GM19452 (cell line): ENCODE results near the gene CD58.
"Not testable (repeated sequence)": the region's sequence is repeated elsewhere in the genome, so short reads cannot be mapped to it uniquely, and the experiment has no call there.

Experiments used
- ATAC-seq: cut with Tn5 transposase; IDR thresholded peaks from one replicate; pipeline ENCODE4 v1.9.1; 2021; ENCODE audit not compliant: unreplicated experiment

Gene CD58

DNA sequence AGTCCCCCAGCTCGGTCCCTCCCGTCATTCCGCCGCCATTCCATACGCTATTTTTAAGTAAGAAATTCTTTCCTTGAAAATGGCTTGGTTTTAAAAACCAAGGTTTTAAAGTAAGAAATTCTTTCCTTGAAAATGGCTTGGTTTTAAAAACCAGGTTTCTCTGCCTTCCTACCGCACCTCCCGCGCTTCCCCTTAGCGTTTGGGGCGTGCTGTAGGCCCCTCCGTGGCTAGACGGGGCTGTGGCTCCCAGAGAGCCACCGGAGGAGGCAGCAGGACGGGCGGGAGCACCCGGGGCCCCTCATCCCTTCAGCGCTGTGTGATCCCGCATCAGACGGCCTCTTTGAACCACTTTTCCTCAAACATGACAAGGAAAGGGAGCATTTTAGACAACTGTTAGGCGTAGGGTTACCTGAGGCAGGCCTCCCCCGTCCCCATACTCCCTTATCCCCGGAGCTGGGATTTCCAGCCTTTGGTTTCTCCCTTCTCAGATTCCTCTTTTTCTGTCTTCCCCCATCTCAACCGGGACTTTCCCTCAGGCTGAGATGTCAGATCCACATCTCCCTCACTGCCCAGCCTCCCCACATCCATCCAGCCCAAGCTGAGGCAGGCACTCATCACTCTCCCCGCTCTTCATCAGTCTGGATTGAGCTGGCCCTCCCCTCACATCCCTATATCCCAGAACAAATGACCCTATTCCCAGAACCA lies 541 bp upstream of the CD58 start:
- ATAC-seq = no peak

DNA sequence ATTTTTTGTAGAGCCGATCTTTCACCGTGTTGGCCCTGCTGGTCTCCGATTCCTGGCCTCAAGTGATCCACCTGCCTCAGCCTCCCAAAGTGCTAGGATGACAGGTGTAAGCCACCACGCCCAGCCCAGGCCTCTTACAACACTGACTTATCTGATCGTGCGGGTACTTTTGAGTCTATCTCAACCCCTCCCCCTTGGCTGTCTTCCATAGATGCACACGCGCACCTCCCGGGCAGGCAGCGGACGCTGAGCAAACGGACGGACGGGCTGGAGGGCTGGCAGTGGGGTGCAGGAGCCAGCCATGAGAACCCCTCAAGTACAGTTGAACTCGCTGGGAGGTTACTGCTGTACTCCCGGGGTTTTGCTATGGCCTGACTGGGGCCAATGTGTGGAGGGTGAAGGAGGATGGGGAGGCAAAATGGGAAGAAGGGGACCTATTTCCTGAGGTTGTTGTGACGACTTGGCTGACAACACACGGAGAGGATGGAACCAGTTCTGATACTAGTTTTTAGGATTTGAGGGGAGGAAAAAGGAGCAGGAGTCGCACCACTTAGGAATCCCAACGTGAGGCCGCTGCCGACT lies 959 bp downstream of the CD58 start:
- ATAC-seq = no peak

DNA sequence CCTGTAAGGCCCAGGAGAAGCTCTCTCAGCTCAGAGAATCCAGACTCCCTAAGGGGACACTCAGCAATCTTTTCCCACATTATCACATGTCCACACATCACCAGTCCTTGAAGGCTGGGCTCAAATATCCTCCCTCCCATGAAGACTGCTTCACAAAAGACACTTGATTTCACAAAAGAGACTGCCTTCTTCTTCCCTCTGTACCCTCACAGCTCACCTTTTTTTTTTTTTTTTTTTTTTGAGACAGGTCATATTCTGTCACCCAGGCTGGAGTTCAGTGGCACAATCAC lies 1.5 kb downstream of the CD58 start:
- no peak for ATAC-seq

DNA sequence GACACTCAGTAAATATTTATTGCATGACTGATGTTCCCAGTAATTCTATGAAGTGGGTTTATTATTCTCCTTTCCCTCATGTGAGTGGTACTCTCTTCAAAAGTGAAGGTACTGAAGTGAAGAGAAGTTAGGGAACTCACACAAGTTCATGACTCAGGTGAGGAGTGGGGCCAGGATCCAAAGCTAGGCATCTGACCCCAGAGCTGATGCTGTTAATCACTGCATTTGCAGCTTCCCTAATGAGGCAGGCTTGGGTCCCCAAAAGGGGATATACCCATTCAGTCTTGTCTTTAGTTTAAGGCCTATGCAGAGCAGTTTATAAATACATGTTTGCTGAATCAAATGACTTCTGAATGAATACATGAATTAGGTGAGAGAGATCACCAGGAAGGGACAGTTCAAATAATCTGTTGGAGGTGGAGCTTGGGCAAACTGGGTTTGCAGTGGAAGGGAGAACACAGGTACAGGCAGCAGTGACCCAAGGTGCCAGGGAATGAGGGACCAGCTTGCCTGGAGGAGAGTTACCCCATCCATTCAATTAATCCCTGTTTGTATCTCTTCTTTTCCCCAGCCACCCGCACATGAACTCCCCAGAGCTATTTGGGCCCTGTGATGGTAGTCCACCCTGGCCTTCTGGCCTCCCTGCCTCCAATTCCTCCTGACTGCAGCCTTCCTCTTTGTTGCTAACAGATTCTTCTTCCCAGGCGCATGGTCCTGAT lies 2.0 kb downstream of the CD58 start:
- ATAC-seq = no peak

DNA sequence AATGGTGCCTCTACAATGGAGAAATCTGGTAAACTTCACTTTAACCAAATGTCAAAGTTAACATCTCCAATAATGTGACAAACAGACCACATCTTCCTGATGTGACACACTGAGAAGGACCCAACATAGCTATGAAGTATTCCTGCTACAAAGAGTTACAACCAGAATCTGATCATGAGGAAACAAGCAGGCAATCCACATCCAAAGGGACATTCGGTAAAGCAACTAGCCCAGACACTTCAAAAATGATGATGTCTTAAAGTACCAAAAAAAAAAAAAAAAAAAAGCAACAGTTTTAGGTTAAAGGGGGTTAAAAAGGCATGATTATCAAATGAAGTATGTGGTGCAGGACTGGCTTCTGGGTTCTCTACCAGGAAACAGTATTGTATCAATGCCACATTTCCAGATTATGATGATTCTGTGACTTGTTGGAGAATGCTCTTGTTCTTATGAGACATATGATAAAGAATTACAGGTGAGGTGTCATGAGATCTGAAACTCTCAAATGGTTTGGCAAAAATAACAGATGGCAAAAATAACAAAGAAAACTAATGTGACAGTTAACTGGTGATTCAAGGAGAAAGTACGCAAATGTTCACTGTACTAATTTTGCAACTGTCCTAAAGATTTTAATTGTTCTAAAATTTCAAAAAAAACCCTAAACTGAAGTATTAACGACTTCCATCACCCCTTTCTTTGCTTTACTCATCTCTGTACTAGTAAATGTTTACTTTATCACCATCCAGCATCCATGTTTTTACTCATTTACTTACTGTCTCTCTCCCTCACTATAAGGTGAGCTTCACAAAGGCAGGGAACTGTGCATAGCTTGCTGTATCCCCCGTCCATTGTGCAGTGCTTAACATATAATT lies 2.8 kb downstream of the CD58 start:
- no peak for ATAC-seq

DNA sequence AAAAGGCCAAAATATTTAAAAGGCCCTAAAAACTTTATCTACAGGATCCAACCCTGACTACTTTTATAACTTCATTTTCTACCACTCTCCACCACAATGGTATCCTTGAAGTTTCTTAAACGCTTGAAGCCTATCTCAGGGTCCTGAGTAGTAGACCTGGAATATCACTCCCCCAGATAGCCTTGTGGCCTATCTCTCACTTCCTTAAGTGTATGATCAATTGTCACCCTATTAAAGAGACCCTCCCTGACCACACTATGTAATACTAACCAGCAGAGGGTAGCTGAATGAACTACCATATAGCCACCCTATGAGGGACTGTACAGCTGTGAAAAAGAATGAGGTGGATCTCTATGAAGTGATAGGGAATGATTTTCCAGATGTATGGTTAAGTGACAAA lies 5.6 kb downstream of the CD58 start:
- no peak for ATAC-seq

DNA sequence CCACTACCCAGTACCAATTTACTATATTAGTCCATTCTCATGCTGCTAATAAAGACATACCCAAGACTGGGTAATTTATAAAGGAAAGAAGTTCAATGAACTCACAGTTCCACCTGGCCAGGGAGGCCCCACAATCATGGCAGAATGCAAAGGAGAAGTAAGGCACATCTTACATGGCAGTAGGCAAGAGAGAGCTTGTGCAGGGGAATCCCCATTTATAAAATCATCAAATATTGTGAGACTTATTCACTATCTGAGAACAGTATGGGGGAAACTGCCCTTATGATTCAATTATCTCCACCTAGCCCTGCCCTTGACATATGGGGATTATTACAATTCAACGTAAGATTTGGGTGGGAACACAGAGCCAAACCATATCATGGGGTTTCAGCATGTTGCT lies 6.4 kb downstream of the CD58 start:
- ATAC-seq = no peak

DNA sequence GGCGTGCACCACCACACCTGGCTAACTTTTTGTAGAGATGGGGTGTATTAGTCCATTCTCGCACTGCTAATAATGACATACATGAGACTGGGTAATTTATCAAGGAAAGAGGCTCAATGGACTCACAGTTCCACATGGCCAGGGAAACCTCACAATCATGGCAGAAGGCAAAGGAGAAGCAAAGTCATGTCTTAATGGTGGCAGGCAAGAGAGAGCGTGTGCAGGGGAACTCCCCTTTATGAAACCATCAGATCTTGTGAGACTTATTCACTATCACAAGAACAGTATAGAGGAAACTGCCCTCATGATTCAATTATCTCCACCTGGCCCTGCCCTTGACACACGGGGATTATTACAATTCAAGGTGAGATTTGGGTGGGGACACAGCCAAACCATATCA lies 8.4 kb downstream of the CD58 start:
- ATAC-seq = not testable (repeated sequence)

DNA sequence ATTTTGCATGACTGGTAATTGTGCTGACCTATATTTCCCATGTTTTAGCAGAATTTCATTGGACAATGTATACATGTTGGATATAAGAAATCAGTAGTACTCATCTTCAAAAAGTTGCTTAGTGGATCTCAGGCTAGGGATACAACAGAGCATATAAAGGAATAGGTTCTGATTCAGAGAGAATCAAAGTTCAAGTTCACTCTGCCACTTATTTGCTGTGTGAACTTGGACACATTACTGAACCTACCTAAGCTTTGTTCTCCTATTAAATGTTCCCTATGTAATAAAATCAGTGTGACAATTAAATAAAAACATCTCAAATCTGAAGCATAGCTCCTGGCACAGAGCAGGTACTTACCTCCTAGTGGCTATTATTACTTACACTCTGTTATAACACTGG lies 9.3 kb downstream of the CD58 start:
- ATAC-seq = no peak

DNA sequence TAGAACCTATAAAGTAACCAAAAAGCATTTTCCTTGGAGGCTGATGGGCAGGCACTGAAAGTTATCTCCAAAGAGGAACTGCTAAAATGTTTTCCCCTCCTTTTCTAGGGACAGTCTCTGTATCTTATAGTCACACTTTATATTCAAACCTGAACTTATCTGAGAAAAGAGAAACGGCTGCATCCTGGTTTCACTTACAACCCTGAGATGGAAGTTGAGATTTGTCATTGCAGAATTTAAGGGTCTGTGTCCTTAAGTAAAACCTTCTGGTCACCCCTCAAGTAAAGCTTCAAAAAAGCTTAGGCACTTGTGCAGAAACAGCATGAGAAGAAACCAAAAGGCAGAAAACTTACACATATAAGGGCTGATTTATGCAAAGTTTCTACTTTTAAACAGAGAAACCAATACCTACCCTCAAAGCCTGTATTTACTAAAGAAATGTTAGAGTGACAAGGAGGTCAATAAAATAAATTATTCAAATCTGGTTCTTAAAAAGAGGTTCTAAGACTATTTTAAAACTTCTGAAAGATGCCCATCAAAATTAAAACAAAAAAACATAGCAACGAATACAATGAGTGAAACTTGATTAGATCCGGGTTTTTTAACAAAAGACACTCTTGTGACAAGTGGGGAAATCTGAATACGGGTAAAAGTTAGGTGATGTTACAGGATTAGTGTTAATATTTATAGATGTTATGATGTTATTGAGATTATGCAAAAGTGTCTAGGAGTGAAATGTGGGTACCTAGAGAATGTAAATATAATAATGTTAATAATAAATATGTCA lies 9.9 kb downstream of the CD58 start:
- no peak for ATAC-seq

DNA sequence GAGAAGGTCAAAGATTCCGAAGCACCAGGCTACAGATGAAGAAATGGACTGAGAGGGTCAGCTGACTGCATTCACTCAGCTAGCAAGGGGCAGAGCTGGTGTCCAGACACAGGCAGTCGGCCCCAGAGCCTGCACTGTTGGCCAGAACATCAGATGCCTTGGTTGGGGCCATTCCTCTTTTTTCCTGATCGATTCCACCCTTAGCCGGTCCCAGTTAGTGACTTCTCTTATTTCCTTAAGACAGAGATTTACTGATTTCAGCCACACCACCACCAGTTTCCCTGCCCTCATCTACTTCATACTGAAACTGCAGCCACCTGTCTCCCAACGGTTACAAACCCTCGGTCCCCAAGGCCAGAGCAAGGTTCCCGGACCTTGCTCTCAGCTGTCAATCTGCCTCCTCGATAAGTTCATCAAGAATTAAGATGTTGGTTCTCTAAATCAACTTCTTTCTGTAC lies 11.5 kb downstream of the CD58 start:
- ATAC-seq = peak; percentile 41

DNA sequence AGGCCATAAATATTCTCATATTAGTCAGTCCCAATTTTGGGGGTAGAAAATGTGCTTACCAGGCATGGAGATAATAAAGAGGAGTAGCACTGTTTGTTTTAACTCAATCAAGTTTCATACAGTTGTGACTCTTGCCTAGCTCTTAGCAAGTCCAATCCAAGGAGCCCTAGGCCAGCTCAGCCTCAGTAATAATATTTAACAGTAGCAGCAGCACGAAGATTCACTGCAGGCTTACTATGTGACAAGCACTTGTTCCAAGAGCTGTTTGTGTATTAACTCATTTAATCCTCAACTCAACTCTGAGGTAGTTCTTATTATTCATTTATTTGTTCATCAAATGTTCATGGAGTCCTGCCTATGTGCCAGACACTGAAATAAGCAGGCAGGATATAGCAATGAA lies 12.3 kb downstream of the CD58 start:
- ATAC-seq = no peak

DNA sequence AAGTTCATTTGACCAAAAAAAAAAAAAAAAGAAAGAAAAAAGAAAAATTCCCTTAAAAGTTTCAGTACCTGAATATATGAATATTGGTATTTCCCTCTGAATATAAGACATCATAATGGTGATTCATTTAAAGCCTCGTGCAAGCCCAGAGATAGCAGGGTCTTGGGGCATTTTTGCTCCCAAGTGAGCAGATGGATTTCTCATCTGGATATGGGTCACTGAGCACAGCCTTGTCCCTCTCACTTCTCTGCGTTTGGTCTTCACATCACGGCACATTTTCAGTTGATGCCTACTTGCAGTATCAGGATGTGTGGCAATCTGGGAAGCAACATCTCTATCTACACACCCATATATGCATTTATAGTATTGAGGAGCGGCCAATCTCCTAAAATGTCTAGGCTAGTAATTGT lies 12.7 kb downstream of the CD58 start:
- ATAC-seq = no peak

DNA sequence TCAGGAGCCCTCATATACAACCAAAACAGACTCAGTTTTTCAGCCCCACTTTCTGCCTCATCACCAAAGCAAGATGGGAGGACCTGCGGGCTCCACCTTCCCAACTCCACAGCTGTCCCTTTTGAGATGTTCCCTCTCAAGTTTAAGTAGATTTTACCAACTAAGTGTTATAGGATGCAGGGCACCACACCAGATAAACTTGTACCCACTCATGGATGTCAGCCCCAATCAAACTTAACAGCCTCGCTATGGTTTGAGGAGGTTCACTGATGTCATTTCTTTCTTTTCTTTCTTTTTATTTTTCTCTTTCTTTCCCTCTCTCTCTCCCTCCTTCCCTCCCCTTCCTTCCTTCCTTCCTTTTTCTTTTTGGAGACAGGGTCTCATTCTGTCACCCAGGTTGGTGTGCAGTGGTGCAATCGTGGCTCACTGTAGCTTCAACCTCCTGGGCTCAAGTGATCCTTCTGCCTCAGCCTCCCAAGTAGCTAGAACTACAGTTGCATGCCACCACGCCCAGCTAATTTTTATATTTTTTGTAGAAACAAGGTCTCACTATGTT lies 13.4 kb downstream of the CD58 start:
- ATAC-seq = no peak

DNA sequence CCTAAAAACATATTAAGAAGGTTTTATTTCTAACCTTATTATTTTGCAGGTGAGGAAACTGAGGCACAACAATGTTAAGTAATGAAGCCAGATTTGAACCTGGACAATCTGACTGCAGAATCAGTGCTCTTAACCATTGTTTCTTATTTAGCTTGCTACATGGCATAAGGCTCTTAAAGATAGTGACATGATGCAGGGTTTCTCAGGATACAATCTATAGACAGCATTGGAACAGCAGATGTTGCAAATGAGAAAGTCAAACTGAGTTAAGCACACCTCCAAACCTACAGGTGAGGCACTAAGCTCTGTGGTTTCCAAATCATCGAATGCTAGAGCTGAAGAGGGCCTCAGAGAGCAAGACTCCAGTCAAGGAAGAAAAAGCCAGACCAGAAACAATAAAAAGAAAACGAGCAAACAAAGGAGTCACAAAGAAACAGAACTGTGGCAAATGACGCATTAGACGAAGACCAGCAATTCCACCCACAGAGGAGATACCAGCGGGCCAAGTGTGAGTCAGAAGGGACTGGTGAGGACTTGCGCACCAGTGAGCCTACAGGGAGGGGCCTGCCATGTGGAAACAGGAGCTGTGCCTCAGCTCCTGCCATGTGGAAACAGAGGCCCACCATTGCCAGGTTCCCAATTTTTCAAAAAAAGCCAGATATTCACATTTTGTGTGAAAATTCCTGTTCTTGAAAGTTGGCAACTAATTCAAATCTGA lies 14.4 kb downstream of the CD58 start:
- peak; percentile 51 for ATAC-seq

DNA sequence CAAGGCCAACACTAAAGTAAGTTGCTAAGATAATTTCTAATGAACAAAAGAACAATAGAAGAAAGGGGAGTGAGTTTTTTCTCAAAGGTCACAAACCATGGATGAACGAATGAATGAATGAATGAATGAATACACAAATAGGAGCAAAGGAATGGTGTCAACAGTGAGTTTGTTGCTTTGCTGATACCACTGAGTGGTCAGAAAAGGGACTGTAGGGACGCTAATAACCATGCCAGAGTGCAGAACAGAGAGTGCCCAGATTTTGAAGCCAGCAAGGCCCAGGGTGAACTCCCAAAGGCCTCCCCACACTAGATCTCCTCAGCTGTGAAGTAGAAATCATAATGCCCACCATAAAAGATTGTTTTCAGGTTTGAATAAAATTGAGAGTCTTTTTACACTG lies 15.9 kb downstream of the CD58 start:
- no peak for ATAC-seq

DNA sequence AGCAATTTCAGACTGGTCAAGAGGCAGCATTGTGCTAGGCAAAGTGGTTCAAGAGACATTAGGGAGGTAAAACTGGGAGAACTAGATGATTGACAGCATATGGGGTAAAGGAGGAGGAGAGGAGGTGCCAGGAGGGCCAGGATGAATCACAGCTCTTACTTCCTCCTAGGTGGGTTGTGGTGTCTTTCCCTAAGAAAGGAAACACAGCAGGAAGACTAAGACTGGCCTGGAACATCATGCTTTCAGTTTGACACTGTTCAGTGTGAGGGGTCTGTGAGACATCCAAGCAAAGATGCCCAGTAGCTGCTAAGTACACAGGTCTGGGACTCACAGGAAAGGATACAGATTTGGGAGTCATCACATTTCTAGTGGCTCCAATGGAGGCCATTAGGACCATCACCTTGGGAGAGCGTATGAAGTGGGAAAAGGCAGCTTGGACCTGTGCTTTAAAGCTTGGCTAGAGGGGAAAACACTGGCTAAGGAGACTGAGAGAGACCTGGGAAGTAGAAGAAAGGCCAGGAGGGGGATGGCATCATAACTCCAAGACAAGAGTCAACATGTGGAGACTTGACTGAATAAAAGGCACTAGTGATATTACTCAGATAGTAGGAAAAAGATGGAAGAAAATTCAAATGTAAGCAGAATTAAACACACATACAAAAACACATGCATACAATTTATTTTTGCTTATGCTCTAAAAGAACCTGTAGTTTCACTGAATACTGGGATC lies 17.3 kb downstream of the CD58 start:
- no peak for ATAC-seq

DNA sequence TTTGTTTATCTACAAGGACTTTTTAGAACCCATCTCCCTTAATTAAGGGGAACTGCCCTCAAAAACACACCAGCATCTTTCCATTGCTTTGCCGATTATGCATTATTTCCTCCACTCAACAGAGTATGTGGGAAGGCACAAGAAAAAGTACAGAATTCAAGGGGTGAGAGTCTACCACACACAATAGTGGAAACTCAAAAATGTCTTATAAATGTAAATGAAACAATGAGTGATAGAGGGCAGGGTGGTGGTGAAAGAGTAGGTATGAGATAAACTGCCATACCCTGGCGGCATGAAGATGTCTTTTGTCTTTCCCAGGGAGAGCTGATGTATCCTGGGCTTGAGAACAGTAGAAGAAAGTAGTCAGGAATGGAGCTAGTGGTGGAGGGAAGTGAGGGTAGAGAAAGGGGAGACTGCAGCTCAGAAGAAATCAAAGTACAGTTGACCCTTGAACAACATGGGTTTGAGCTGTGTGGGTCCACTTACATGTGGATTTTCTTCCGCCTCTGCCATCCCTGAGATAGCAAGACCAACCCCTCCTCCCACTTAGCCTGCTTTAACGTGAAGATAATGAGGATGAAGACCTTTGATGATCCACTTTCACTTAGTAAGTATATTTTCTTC lies 24.4 kb downstream of the CD58 start:
- no peak for ATAC-seq

DNA sequence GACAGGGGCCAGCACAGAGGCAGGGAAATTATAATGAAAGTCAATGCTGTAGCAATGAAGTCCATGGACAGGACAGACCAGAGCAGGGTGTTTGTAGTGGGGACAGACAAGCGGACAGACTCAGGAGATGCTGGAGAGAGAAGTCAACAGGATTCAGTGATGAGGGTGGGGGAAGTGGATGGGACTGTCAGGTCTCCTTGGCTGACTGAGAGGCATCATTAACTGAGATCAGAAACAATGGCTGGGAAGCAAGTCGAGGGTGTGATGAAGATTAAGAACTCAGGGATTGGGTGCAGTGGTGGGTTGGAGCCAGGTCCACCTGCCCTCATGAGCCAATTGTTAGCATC lies 25.5 kb downstream of the CD58 start:
- no peak for ATAC-seq
